Kidney (tissue), 14 donors: ENCODE measurements around the gene B9D2. TPM values are rescaled to one million over a fixed set of nuclear protein-coding genes. Genes with fewer than 3 reads are reported as not detected.
A peak's percentile ranks its signal among the peaks of the same experiment; 100 is the strongest.

Experiments used
- DNase-seq, 5 donors: peaks; one replicate each; pipeline ENCODE4 v3.0.0-alpha.2; 2013 to 2020
- FAIRE-seq: peaks from 2 replicates; lab custom pipeline; 2012; peaks lifted over from hg19 to GRCh38; lab: Jason Lieb, UNC
- H3K27ac ChIP-seq, 2 donors: one replicate each; pipeline ENCODE4 v1.7.0; 2013; ENCODE audit warnings: low read depth in 2 of 2, low read length in 2 of 2, inconsistent platforms in 1 of 2
- H3K27me3 ChIP-seq: one replicate; pipeline ENCODE4 v1.7.1; 2013; ENCODE audit warnings: low read length, inconsistent platforms; ENCODE audit not compliant: control insufficient read depth, insufficient read depth
- H3K36me3 ChIP-seq, 3 donors: one replicate each; pipeline versions ENCODE4 v1.7.0 to v1.7.1; 2013; ENCODE audit warnings: low read length in 3 of 3, control low read depth in 1 of 3, inconsistent platforms in 1 of 3; ENCODE audit not compliant: insufficient read depth in 3 of 3, control insufficient read depth in 2 of 3
- H3K4me1 ChIP-seq, 3 donors: one replicate each; pipeline versions ENCODE4 v1.7.0 to v1.7.1; 2013; ENCODE audit warnings: low read length in 3 of 3, inconsistent platforms in 1 of 3, low read depth in 1 of 3; ENCODE audit not compliant: control insufficient read depth in 2 of 3, insufficient read depth in 2 of 3
- H3K4me3 ChIP-seq, 3 donors: one replicate each; pipeline versions ENCODE4 v1.7.0 to v1.8.1; 2013; ENCODE audit warnings: low read length in 3 of 3, control low read depth in 1 of 3, inconsistent platforms in 1 of 3
- H3K9ac ChIP-seq, 3 donors: one replicate each; pipeline versions ENCODE4 v1.7.0 to v1.7.1; 2013; ENCODE audit warnings: low read length in 3 of 3, control low read depth in 1 of 3, inconsistent platforms in 1 of 3
- H3K9me3 ChIP-seq, 3 donors: one replicate each; pipeline versions ENCODE4 v1.7.0 to v1.7.1; 2013; ENCODE audit warnings: low read length in 3 of 3, control low read depth in 1 of 3, inconsistent platforms in 1 of 3; ENCODE audit not compliant: control insufficient read depth in 2 of 3, insufficient read depth in 1 of 3
- intact Hi-C: fragments of 100-400 bp; cut with DNase I; formaldehyde crosslinking; loops from one replicate; pipeline ENCODE4 v1.11.1; 2022
- polyA plus RNA-seq: library from polyadenylated mRNA; stranded (reverse); fragments of 350-450 nt; fragmentation: Illumina TruSeq; extraction: RNeasy Lipid Tissue Mini Kit (QIAGEN cat#74804); gene quantifications from one replicate; pipeline ENCODE4 v1.2.3, GENCODE V29; 2014; ENCODE audit warnings: low read depth, low replicate concordance; ENCODE audit not compliant: insufficient read depth
- total RNA-seq: library from RNA; stranded (reverse); fragmentation: NEBNext Ultra II Directional; extraction: Animal tissue kit (Norgen Biotek cat#: 25700); gene quantifications from one replicate; pipeline ENCODE4 v1.2.1, GENCODE V29; 2021
- TF ChIP-seq, protein P1 (sequence below): IDR thresholded peaks from 3 replicates; pipeline ENCODE4 v1.5.1; 2012; ENCODE audit warnings: mild to moderate bottlenecking, moderate library complexity, borderline replicate concordance; ENCODE audit not compliant: insufficient read depth; ENCODE audit errors: extremely low read depth
- donor health status: control.
- donor health status: control.
- donor health status: control.
- donor health status: control.
- donor health status: control.
- donor health status: DM: yes; HTN: yes; CAD: no.
- donor health status: Normal renal cell carcinoma (clear cell type).

B9D2 gene
- total and polyA plus RNA-seq, 2 donors from 2014 or later, result 12.6 to 15.7 TPM

DNA sequence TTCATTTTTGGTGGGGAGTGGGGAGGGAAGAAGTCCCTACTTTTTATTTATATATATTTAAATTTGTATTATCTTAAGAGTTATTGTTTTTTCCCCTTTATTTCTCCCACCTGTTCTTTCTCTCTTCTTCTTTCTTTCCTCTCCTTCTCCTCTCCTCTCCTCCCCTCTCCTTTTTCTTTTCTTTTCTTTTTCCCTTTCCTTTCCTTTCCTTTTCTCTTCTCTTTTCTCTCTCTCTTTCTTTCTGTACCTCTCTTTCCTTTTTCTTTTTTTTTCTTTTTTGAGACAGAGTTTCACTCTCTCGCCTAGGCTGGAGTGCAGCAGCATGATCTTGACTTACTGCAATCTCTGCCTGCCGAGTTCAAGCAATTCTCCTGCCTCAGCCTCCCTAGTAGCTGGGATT, 35.6 kb upstream of the B9D2 start:
- Histone ChIP-seq H3K9me3 (no peaks in the 10 kb centered on the region), H3K4me1 (peaks cover 0 to 25% (median 7%) of the 10 kb centered on the region in 3 donors), H3K36me3 (peaks cover 0 to 3% (median 0%) of the 10 kb centered on the region in 3 donors), H3K27ac (no peak overlapping the region), H3K27me3 (no peaks in the 10 kb centered on the region), H3K9ac (no peak overlapping the region), H3K4me3 (no peak overlapping the region)
- TF ChIP-seq, protein P1, sequence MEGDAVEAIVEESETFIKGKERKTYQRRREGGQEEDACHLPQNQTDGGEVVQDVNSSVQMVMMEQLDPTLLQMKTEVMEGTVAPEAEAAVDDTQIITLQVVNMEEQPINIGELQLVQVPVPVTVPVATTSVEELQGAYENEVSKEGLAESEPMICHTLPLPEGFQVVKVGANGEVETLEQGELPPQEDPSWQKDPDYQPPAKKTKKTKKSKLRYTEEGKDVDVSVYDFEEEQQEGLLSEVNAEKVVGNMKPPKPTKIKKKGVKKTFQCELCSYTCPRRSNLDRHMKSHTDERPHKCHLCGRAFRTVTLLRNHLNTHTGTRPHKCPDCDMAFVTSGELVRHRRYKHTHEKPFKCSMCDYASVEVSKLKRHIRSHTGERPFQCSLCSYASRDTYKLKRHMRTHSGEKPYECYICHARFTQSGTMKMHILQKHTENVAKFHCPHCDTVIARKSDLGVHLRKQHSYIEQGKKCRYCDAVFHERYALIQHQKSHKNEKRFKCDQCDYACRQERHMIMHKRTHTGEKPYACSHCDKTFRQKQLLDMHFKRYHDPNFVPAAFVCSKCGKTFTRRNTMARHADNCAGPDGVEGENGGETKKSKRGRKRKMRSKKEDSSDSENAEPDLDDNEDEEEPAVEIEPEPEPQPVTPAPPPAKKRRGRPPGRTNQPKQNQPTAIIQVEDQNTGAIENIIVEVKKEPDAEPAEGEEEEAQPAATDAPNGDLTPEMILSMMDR, result no peak
- no peak for FAIRE-seq
- intact Hi-C loops, result no loop called here
- DNase-seq, result no peak

DNA sequence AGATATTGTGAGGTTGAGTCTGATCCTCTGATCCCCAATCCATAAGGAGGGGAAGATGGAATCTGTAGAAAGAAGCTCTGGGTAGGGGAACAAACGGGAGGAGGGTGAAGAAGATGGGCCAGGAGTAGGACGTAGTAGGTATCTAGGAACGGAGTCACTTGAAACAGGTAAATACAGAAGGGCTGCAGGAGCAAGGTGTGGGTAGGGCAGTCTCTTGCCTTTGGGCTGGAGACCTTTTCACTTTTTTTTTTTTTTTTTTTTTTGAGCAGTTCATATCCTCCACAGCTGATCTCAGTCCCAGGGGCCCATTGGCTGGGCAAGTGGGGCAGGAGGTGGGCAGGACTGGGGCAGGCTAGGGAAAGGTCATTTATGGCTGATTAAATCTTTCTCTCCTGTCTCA, 35.1 kb upstream of the B9D2 start:
- FAIRE-seq (no peak), DNase-seq (no peak)
- Histone ChIP-seq H3K4me1 (peaks cover 0 to 25% (median 7%) of the 10 kb centered on the region in 3 donors), H3K27me3 (no peaks in the 10 kb centered on the region), H3K9ac (peak overlapping the region in 1 of 3 donors; percentile 22), H3K27ac (no peak overlapping the region), H3K9me3 (no peaks in the 10 kb centered on the region), H3K4me3 (peak overlapping the region in 1 of 3 donors; percentile 100), H3K36me3 (peaks cover 0 to 3% (median 0%) of the 10 kb centered on the region in 3 donors)
- TF ChIP-seq, protein P1, result no peak
- intact Hi-C loops, result no loop called here

DNA sequence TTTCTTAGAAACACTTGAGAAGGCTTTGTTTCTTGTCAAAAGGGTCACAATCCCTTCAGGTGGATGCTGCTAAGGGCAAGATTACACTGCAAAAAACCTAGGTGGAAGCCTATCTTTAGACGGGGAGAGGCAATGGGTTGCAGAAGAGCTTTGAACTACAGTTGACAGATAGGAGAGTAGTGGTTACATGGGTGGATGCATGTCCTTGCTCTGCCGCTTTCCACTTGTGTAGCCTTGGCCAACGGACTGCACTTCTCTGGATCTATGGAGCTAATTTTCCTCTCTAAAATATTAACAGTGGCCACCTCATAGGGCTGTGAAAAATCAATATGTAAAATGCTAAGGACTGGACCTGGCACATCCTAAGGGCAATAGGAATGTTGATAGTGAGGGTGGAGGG, 34.6 kb upstream of the B9D2 start:
- no peaks in the 10 kb centered on the region for H3K9me3 ChIP-seq
- no peak overlapping the region for H3K27ac ChIP-seq
- H3K36me3 ChIP-seq, result peaks cover 0 to 3% (median 0%) of the 10 kb centered on the region in 3 donors
- H3K4me3 ChIP-seq, result peak overlapping the region; percentile 92 to 100 (median 95)
- no peaks in the 10 kb centered on the region for H3K27me3 ChIP-seq
- peaks cover 0 to 24% (median 7%) of the 10 kb centered on the region in 3 donors for H3K4me1 ChIP-seq
- intact Hi-C loops, result no loop called here
- H3K9ac ChIP-seq, result peak overlapping the region; percentile 92 to 94 (median 93)
- FAIRE-seq, result no peak
- TF ChIP-seq, protein P1, result no peak
- DNase-seq, result no peak

DNA sequence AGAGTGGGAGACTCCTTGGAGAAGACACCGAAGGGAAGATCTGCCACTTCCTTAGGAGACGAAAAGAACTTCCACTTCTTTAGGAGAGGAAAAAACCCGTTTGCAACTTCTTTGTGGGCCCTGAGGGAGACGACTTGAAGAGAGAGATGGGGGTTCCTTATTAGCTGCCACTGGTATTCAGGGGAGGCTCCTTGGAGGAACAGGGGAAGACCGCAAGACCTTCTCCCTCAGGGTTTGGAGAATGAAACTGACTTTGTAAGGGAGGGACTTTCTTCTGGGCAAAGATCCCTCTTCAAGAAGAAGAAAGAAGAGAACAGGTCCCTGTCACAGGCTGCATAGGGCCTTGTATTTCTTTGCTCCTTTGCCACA, 34.1 kb upstream of the B9D2 start:
- Histone ChIP-seq H3K9ac (peak overlapping the region; percentile 92 to 94 (median 93)), H3K4me1 (peaks cover 0 to 19% (median 7%) of the 10 kb centered on the region in 3 donors), H3K9me3 (no peaks in the 10 kb centered on the region), H3K27ac (peak overlapping the region in 1 of 2 donors; percentile 91), H3K4me3 (peak overlapping the region; percentile 92 to 100 (median 95)), H3K27me3 (no peaks in the 10 kb centered on the region), H3K36me3 (peaks cover 0 to 3% (median 0%) of the 10 kb centered on the region in 3 donors)
- FAIRE-seq (no peak), DNase-seq (no peak)
- intact Hi-C loops, result no loop called here
- TF ChIP-seq, protein P1, result no peak
